HG03066 (cell line): ENCODE measurements around the gene C6orf52.
"Not testable (repeated sequence)": the region's sequence is repeated elsewhere in the genome, so short reads cannot be mapped to it uniquely, and the experiment has no call there.

Source experiments
- ATAC-seq: cut with Tn5 transposase; IDR thresholded peaks from one replicate; pipeline ENCODE4 v1.9.1; 2021; ENCODE audit warnings: low read depth; ENCODE audit not compliant: unreplicated experiment

Gene C6orf52

GRCh38 chr6:10694302-10695085 lies at the start of gene C6orf52, which contains the start of gene PAK1IP1:
Gene C6orf52, minus strand, starts transcription at chr6:10694616. Its CDS starts 7,066 bp downstream, at chr6:10687550.
Gene PAK1IP1, plus strand, starts transcription at chr6:10694972. Its CDS starts 14 bp downstream, at chr6:10694986.
- peak; percentile 99 for ATAC-seq

GRCh38 chr6:10743515-10743914 lies 49.1 kb upstream of the C6orf52 start:
- no peak for ATAC-seq

- no peak for ATAC-seq
These were observed 47.8 kb upstream of the C6orf52 start for GRCh38 chr6:10742251-10742650.

GRCh38 chr6:10741643-10742042 lies 47.2 kb upstream of the C6orf52 start:
- not testable (repeated sequence) for ATAC-seq

- ATAC-seq = no peak
These were observed 45.6 kb upstream of the C6orf52 start for GRCh38 chr6:10740061-10740460.

GRCh38 chr6:10736731-10737130 lies 42.3 kb upstream of the C6orf52 start:
- no peak for ATAC-seq

- no peak for ATAC-seq
These were observed 39.4 kb upstream of the C6orf52 start for GRCh38 chr6:10733863-10734262.

- no peak for ATAC-seq
These were observed 38.8 kb upstream of the C6orf52 start for GRCh38 chr6:10733151-10733715.

- no peak for ATAC-seq
These were observed 35.8 kb upstream of the C6orf52 start for GRCh38 chr6:10730254-10730653.

- ATAC-seq = no peak
These were observed 31.3 kb upstream of the C6orf52 start for GRCh38 chr6:10725716-10726115.

GRCh38 chr6:10725044-10725443 lies 30.6 kb upstream of the C6orf52 start:
- ATAC-seq = no peak

GRCh38 chr6:10723567-10723881 lies 29.1 kb upstream of the C6orf52 start:
- no peak for ATAC-seq

- peak; percentile 98 for ATAC-seq
These were observed 28.6 kb upstream of the C6orf52 start, which contains the start of gene TMEM14C for GRCh38 chr6:10722820-10723566. Gene TMEM14C, plus strand, starts transcription at chr6:10723070. Its CDS starts 1,544 bp downstream, at chr6:10724614.

- ATAC-seq = no peak
These were observed 28.1 kb upstream of the C6orf52 start for GRCh38 chr6:10722570-10722819.

- no peak for ATAC-seq
These were observed 27.6 kb upstream of the C6orf52 start for GRCh38 chr6:10721850-10722569.

- not testable (repeated sequence) for ATAC-seq
These were observed 26.8 kb upstream of the C6orf52 start for GRCh38 chr6:10720960-10721849.

- no peak for ATAC-seq
These were observed 26.0 kb upstream of the C6orf52 start for GRCh38 chr6:10720265-10720959.

GRCh38 chr6:10719964-10720264 lies 25.5 kb upstream of the C6orf52 start:
- no peak for ATAC-seq

GRCh38 chr6:10719296-10719963 lies 25.0 kb upstream of the C6orf52 start:
- ATAC-seq = no peak
